PC-3 (cell line): ENCODE measurements around the gene OR13A1. TPM values are rescaled to one million over a fixed set of nuclear protein-coding genes. Genes with fewer than 3 reads are reported as not detected.
"Not testable (repeated sequence)": the region's sequence is repeated elsewhere in the genome, so short reads cannot be mapped to it uniquely, and the experiment has no call there.

Experiments
- ATAC-seq: fragments of 200-7000 bp; cut with Tn5 transposase; 2 replicates; pipeline ENCODE4 v1.9.1; 2020; ENCODE audit warnings: mild to moderate bottlenecking, moderate library complexity
- BruUV-seq: library from RNA; stranded (reverse); fragments of 400-500 nt; replicated peaks from 2 replicates; lab custom pipeline; 2021; lab: Mats Ljungman, UMichigan
- CTCF ChIA-PET: fragments of 300-600 bp; sonication (Branson Sonifier 250); formaldehyde crosslinking; loops from one replicate; lab custom pipeline; 2022; ENCODE audit warnings: antibody characterized with exemption; lab: Charles Lee
- POLR2A ChIA-PET: fragments of 300-600 bp; sonication (Branson Sonifier 250); formaldehyde crosslinking; loops from one replicate; lab custom pipeline; 2022; ENCODE audit warnings: antibody characterized with exemption; ENCODE audit not compliant: unreplicated experiment; lab: Charles Lee
- DNase-seq: peaks from one replicate; pipeline ENCODE4 v3.0.0-alpha.2; 2015
- H2AFZ ChIP-seq: fragments of 300-600 bp; sonication (generic); 2 replicates; pipeline ENCODE4 v1.6.0; 2016; ENCODE audit warnings: antibody characterized with exemption, low read length
- H3F3A ChIP-seq: fragments of 300-600 bp; sonication (generic); one replicate; pipeline ENCODE4 v1.6.0; 2017; ENCODE audit warnings: antibody characterized with exemption, low read length, control low read depth, mild to moderate bottlenecking; ENCODE audit not compliant: unreplicated experiment
- H3K27ac ChIP-seq: fragments of 300-600 bp; sonication (generic); 2 replicates; pipeline ENCODE4 v1.5.1; 2016; ENCODE audit warnings: mild to moderate bottlenecking, low read length
- H3K27me3 ChIP-seq: fragments of 300-600 bp; sonication (generic); 2 replicates; pipeline ENCODE4 v1.6.1; 2016; ENCODE audit warnings: low read length, mixed read lengths
- H3K36me3 ChIP-seq: fragments of 300-600 bp; sonication (generic); 2 replicates; pipeline ENCODE4 v1.6.1; 2016; ENCODE audit warnings: low read depth, mixed run types, low read length, mixed read lengths
- H3K4me1 ChIP-seq: fragments of 300-600 bp; sonication (generic); 2 replicates; pipeline ENCODE4 v1.5.1; 2016; ENCODE audit warnings: low read length; ENCODE audit not compliant: insufficient read depth
- H3K4me2 ChIP-seq: fragments of 300-600 bp; sonication (generic); 2 replicates; pipeline ENCODE4 v1.6.0; 2016; ENCODE audit warnings: low read length
- H3K4me3 ChIP-seq: fragments of 300-600 bp; sonication (generic); 2 replicates; pipeline ENCODE4 v1.5.1; 2016; ENCODE audit warnings: mild to moderate bottlenecking, low read length, mixed read lengths
- H3K79me2 ChIP-seq: fragments of 300-600 bp; sonication (generic); 2 replicates; pipeline ENCODE4 v1.6.1; 2017; ENCODE audit warnings: low read length, mixed read lengths
- H3K9ac ChIP-seq: fragments of 300-600 bp; sonication (generic); 2 replicates; pipeline ENCODE4 v1.6.0; 2016; ENCODE audit warnings: mild to moderate bottlenecking, low read length
- H3K9me2 ChIP-seq: fragments of 300-600 bp; sonication (generic); replicated peaks from 2 replicates; pipeline ENCODE4 v1.6.1; 2016; ENCODE audit warnings: mixed run types, low read length, mixed read lengths
- H3K9me3 ChIP-seq: fragments of 300-600 bp; sonication (generic); 2 replicates; pipeline ENCODE4 v1.6.1; 2016; ENCODE audit warnings: low read length, mixed read lengths
- H4K20me1 ChIP-seq: fragments of 300-600 bp; sonication (generic); 2 replicates; pipeline ENCODE4 v1.6.1; 2016; ENCODE audit warnings: low read length, mixed read lengths
- CTCF ChIP-seq: fragments of 300-600 bp; sonication (generic); conservative IDR thresholded peaks from 2 replicates; pipeline ENCODE4 v1.5.1; 2017; ENCODE audit warnings: antibody characterized with exemption, low read depth, mild to moderate bottlenecking, low read length
- EZH2 ChIP-seq: fragments of 300-600 bp; sonication (generic); IDR thresholded peaks from one replicate; pipeline ENCODE4 v1.6.1; 2017; ENCODE audit warnings: antibody characterized with exemption, mild to moderate bottlenecking, low read length; ENCODE audit not compliant: unreplicated experiment
- EZH2phosphoT487 ChIP-seq: fragments of 300-600 bp; sonication (generic); IDR thresholded peaks from 2 replicates; pipeline ENCODE4 v1.6.1; 2018; ENCODE audit warnings: mild to moderate bottlenecking, antibody characterized with exemption, low read length, borderline replicate concordance
- intact Hi-C: fragments of 100-400 bp; cut with micrococcal nuclease; formaldehyde crosslinking; loops from 2 replicates; pipeline ENCODE4 v1.9.0; 2023
- total RNA-seq: library from RNA; depleted of rRNA; stranded (reverse); fragments of >200 nt; gene quantifications from 2 replicates; pipeline ENCODE4 v1.2.3, GENCODE V29; 2014

OR13A1 gene
- total RNA-seq, 1 experiment from 2014 or later, result 0.04 TPM

GRCh38 chr10:45278860-45279498 lies 36.4 kb downstream of the OR13A1 start:
- Histone ChIP-seq H3K9ac (no peak overlapping the region), H3K36me3 (no peaks in the 10 kb centered on the region), H3K9me3 (no peaks in the 10 kb centered on the region), H3K79me2 (no peaks in the 10 kb centered on the region), H3K27me3 (peaks cover 52% of the 10 kb centered on the region), H2AFZ (no peak overlapping the region), H3K4me2 (no peak overlapping the region), H3K27ac (no peak overlapping the region), H3K4me1 (no peaks in the 10 kb centered on the region), H3K4me3 (no peak overlapping the region), H4K20me1 (no peaks in the 10 kb centered on the region), H3F3A (no peaks in the 10 kb centered on the region), H3K9me2 (no peaks in the 10 kb centered on the region)
- POLR2A ChIA-PET, result no interaction called here
- BruUV-seq, result no TSS peak
- CTCF ChIA-PET, result no interaction called here
- TF ChIP-seq CTCF (no peak), EZH2 (no peak), EZH2phosphoT487 (no peak)
- DNase-seq (no peak), ATAC-seq (no peak)
- intact Hi-C loops, result no loop called here

GRCh38 chr10:45276146-45276545 lies 39.3 kb downstream of the OR13A1 start:
- H3K4me3 ChIP-seq, H3K79me2 ChIP-seq, POLR2A ChIA-PET, H3K9me3 ChIP-seq, H3F3A ChIP-seq, H3K36me3 ChIP-seq, H3K9me2 ChIP-seq, H2AFZ ChIP-seq, H3K4me1 ChIP-seq, H3K4me2 ChIP-seq, DNase-seq, H3K27ac ChIP-seq, H3K9ac ChIP-seq, intact Hi-C loops, CTCF ChIA-PET, ATAC-seq, H4K20me1 ChIP-seq, BruUV-seq: not testable (repeated sequence)
- peaks cover 38% of the 10 kb centered on the region for H3K27me3 ChIP-seq

GRCh38 chr10:45274364-45274763 lies 41.0 kb downstream of the OR13A1 start:
- TF ChIP-seq EZH2phosphoT487 (no peak), CTCF (no peak), EZH2 (no peak)
- no peaks in the 10 kb centered on the region for H3K79me2 ChIP-seq
- no peak overlapping the region for H2AFZ ChIP-seq
- H3K4me1 ChIP-seq, result no peaks in the 10 kb centered on the region
- CTCF ChIA-PET, result no interaction called here
- peaks cover 21% of the 10 kb centered on the region for H3K27me3 ChIP-seq
- POLR2A ChIA-PET, result no interaction called here
- intact Hi-C loops, result no loop called here
- no peak overlapping the region for H3K27ac ChIP-seq
- no peaks in the 10 kb centered on the region for H3K36me3 ChIP-seq
- no peak for ATAC-seq
- H3K9me2 ChIP-seq, result no peaks in the 10 kb centered on the region
- DNase-seq, result no peak
- no TSS peak for BruUV-seq
- H3F3A ChIP-seq, result no peaks in the 10 kb centered on the region
- no peaks in the 10 kb centered on the region for H3K9me3 ChIP-seq
- H4K20me1 ChIP-seq, result no peaks in the 10 kb centered on the region
- no peak overlapping the region for H3K9ac ChIP-seq
- H3K4me2 ChIP-seq, result no peak overlapping the region
- no peak overlapping the region for H3K4me3 ChIP-seq

- H3K9ac ChIP-seq, H3K27ac ChIP-seq, ATAC-seq, H2AFZ ChIP-seq, H3K36me3 ChIP-seq, DNase-seq, H3F3A ChIP-seq, H3K4me2 ChIP-seq, H4K20me1 ChIP-seq, intact Hi-C loops, H3K9me2 ChIP-seq, H3K4me1 ChIP-seq, POLR2A ChIA-PET, H3K9me3 ChIP-seq, BruUV-seq, CTCF ChIA-PET, H3K4me3 ChIP-seq, H3K79me2 ChIP-seq: not testable (repeated sequence)
- peaks cover 19% of the 10 kb centered on the region for H3K27me3 ChIP-seq
Observed at GRCh38 chr10:45267777-45268176, 47.6 kb downstream of the OR13A1 start.
